Stimulated activated CD8-positive, alpha-beta memory T cell treated with anti-CD3 and anti-CD28 coated beads, Interleukin-4, amount 100 ng/mL, for 48 hours (primary cell): ENCODE measurements around the gene SNRNP35.
"Not testable (repeated sequence)": the region's sequence is repeated elsewhere in the genome, so short reads cannot be mapped to it uniquely, and the experiment has no call there.

Source experiments
- DNase-seq: peaks from one replicate; pipeline ENCODE4 v3.0.0-alpha.2; 2020

The SNRNP35 gene

GRCh38 chr12:123491056-123491455 lies 33.1 kb downstream of the SNRNP35 start:
- DNase-seq: no peak

DNA sequence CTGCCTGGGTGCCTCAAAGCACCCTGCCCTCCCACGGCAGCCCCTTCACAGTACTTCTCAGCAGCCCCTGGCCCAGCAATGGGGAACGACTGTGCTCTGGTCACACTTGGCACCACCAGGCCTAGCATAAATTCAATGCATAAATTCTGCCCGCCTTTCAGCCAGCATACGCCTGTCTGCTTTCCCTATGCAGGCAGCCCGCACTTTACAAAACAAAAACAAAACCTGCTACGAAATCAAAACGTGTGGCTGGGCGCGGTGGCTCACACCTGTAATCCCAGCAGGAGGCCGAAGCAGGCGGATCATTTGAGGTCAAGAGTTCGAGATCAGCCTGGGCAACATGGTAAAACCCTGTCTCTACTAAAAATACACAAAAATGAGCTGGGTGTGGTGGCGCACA lies 33.5 kb downstream of the SNRNP35 start:
- no peak for DNase-seq

GRCh38 chr12:123492339-123493039 lies 34.5 kb downstream of the SNRNP35 start:
- not testable (repeated sequence) for DNase-seq

GRCh38 chr12:123494124-123494851 lies 36.3 kb downstream of the SNRNP35 start:
- DNase-seq: no peak

DNA sequence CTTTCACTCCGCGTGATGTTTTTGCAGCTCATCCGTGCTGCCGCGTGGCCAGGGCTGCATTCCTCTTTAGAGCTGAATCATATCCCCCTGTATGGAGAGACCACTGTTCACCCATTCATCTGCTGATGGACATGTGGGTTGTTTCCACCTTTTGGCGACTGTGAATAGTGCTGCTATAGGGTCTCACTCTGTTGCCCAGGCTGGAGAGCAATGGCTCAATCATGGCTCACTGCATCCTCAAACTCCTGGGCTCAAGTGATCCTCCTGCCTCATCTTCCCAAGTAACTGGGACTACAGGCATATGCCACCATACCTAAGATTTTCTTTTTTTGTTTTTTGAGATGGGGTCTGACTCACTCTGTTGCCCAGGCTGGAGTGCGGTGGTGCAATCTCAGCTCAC lies 39.1 kb downstream of the SNRNP35 start:
- DNase-seq: no peak

DNA sequence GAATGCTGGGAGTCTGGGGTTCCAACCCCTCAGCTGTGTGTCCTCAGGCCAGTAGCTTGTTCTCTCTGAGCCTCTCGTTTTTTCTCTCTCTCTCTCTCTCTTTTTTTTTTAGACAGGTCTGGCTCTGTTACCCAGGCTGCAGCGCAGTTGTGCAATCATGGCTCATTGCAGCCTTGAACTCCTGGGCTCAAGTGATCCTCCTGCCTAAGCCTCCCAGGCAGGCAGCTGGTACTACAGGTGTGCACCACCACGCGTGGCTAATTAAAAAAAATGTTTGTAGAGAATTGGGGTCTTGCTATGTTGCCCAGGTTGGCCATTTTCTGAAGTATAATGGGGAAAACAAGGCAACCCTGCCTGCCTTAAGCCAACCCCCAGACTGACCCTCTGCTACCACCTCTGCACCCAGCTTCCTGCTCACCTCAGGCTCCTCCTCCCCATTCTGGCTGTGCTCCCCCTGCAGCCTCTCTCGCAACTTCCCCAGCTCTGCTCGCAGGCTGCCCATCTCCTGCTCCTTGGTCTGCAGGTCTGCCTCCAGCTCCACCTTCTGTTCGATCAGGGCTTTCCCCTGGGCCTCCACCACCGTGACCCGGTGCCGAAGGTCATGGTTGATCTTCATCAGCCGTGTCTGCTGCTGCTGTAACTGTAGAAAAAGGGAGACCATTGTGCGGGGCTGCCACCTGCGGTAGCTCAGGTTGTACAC lies 40.3 kb downstream of the SNRNP35 start:
- no peak for DNase-seq

- no peak for DNase-seq
Measured at GRCh38 chr12:123499332-123499731, 41.4 kb downstream of the SNRNP35 start.

DNA sequence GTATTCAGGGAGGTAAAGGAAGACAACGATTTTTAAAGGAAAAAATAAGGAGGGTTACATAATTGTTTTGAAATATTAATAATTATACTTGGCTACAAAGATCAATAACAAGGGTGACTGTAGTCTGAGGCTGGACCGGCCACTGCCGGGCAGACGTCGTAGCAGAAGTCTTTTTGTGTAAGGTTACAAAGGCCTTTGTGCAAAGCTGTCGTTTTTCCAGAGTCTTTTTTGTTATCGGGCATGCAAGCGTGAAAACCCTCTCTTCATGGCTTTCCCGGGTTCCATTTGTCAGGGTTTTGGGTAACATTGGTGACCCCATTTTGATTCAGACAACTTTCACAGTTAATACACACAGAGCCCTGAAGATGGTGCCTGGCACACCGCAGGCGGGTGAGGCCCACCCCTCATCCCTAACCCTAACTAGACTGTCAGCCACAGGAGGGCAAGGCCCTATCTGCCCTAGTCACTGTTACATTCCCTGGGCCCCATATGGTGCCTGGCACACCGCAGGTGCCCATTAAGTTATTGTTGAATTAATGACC lies 44.3 kb downstream of the SNRNP35 start:
- DNase-seq: no peak

DNA sequence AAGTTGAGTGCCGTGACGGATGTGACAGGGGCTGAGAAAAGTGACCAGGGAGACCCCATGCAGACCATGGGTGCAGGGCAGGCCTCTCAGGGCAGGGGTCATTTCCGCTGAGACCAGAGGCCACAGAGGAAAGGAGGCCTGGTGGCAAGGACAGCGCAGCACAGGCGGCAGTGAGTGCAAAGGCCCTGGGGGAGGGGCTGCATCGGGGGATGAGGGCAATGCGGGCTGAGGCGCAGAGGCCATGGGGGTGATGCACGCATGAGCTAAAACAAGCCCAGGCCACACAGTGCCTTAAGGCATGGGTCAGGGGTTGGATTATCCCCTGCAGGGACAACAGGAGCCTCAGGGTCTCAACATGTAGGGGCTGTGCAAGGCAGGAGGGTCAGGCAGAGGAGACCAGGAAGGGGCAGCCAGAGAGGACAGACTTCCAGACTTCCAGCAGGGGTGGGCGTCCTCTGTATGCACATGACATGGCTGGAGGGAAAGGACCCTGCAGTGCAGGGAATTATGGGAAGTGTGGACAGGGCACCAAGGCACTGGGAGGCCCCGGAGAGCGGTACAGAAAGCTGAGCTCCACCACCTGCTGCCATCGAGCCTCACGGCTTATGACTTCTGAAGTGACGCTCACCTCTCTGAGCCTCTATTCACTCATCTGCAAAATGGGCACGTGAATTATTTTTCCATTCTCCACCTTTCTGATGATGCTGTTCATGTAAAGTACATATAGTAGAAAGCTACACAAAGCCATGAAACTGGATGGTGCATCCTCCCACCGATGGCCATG lies 48.3 kb downstream of the SNRNP35 start:
- no peak for DNase-seq

GRCh38 chr12:123506843-123507236 lies 48.9 kb downstream of the SNRNP35 start:
- no peak for DNase-seq

GRCh38 chr12:123512838-123513665 lies 55.1 kb downstream of the SNRNP35 start:
- DNase-seq: no peak

DNA sequence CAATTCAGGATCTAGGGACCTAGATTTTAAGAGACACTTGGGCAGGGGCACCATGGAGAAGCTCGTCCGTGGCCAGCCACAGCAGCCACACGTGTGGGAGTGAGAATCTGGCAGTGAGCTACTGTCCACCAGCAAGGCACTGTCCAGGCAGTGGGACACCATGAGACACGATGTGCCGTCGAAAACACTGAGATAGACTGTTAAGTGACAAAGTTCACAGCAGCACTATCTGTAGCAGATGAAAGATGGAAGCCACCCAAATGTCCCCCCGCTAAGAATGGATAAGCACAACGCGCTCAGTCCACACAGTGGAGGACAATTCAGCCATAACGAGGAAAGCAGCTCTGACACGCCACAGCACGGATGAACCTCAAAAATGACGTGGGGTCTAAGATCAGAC lies 55.9 kb downstream of the SNRNP35 start:
- no peak for DNase-seq

GRCh38 chr12:123514582-123515221 lies 56.8 kb downstream of the SNRNP35 start:
- not testable (repeated sequence) for DNase-seq

DNA sequence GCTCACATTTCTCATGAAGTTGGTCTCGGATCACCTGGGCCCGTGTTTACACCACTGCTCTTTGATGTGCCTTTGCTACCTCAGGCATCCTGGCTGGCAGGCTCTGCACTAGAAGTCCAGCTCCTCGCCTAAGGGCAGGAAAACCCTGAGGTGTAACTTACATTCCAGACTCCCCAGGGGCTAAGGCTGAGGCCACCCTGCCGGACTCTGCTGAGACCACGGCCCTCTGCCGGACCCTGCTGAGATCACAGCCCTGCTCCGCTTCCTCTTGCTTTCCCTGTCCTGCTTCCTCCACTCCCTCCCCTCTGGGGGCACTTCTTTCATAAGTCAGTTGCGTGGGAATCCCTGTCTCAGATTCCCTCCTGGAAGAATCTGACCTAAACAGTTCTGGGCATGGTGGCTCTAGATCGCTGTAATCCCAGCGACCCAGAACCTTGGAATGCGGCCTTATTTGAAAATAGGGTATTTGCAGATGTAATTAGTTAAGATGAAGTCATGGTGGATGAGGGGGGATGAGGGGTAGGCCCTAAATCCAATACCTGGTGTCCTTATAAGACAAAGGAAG lies 58.4 kb downstream of the SNRNP35 start:
- no peak for DNase-seq
